HG02759 (cell line): ENCODE data around the gene HPS3.

ENCODE experiments used
- ATAC-seq: cut with Tn5 transposase; IDR thresholded peaks from one replicate; pipeline ENCODE4 v1.9.1; 2021; ENCODE audit warnings: mild to moderate bottlenecking, moderate library complexity; ENCODE audit not compliant: unreplicated experiment

HPS3 gene

DNA sequence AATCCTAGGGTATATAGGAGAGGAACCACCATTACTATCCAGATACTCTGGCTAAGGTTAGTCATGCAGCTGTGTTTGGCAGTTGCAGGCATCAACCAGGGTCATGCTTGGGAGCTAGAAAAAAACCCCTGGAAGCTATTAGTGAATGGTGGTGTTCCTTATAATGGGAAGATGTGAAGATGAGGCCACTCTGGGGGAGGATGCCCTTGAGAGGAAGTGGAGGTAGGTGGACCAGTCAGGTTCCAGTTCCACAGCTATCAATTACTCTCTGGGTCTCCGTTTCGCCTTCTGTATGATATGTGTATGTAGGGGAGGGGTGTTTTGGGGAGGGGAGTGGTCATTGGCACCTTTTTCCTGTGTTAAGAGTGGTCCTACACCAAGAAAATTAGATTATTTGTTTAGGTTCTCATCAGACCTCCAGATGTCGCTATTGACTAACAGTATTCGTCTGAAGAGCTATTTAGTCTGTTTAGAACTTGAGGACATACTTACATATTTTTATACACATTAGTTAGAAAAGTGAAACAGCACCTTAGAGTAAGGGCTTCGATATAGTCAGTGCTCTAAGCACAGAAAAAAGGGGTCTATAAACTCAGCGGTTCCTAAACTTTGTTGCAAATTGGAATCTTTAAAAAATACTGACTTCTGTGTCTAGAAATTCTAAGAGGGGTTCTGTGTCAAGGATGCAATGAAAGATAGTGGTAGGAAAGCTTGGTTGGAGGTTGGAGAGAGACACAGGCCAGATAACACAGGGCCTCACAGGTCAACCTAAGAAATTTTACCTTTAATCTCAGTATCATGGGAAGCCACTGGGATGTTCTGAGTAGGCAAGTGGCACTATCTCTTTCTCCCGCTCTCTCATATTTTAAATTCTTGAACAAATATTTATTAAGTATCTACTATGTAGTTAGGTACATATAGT lies 9.1 kb upstream of the HPS3 start:
- ATAC-seq, result peak; percentile 78

DNA sequence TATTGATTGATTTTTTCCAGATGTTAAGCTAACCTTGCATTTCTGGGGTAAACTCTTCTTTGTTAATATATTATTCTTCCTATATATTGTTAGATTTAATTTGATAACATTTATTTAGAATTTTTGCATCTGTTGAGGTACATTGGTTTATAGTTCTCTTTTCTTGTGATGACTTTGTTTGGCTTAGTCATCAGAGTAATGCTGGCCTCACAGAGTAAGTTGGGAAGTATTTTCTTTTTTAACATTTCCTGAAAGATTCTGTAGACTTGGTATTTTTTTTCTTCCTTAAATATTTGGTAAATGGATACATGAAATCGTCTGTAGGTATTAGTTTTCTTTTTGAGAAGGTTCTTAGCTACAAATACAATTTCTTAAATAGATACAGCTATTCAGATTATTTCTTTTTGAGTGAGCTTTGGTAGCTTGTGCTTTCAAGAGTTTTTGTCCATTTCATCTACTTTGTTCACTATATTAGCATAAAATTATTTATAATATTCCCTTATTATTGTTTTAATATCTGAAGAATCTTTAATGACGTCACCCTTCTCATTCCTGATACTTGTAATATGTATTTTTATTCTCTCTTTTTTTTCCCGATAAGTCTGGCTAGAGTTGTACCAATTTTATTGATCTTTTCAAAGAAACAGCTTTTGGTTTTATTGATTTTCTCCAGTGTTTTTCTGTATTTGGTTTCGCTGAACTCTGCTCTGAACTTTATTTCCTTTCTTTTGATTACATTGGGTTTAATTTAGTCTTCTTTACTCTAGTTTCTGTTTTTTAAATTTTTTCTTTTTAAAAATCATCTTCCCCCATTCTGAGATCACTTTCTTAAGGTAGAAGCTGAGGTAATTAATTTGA lies 6.5 kb upstream of the HPS3 start:
- ATAC-seq, result no peak

GRCh38 chr3:149128821-149129220 lies 617 bp upstream of the HPS3 start:
- no peak for ATAC-seq

GRCh38 chr3:149131589-149131988 lies 2.2 kb downstream of the HPS3 start:
- no peak for ATAC-seq

GRCh38 chr3:149134575-149134974 lies 5.1 kb downstream of the HPS3 start:
- no peak for ATAC-seq

DNA sequence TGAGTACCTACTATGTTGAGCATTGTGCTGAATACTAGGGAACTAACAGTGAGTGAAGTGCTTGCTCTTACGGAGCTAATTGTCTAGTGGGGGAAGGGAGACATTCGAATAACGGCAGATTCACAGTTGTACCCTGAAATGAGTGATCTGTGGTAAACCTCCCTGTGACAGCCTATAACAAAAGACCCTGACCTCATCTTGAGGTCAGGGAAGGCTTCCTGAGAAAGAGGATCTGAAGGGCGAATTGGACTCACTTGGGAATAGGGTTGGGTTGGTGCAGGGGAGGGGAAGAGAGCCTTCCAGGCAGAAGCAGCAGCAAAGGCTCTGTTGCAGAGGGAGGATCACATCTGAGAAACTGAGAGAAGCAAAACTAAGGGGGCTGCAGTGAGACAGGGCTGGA lies 13.2 kb downstream of the HPS3 start:
- no peak for ATAC-seq

- ATAC-seq, result no peak
Observed at GRCh38 chr3:149145356-149145755, 15.9 kb downstream of the HPS3 start.

- ATAC-seq, result peak; percentile 77
Observed at GRCh38 chr3:149145974-149146373, 16.5 kb downstream of the HPS3 start.

DNA sequence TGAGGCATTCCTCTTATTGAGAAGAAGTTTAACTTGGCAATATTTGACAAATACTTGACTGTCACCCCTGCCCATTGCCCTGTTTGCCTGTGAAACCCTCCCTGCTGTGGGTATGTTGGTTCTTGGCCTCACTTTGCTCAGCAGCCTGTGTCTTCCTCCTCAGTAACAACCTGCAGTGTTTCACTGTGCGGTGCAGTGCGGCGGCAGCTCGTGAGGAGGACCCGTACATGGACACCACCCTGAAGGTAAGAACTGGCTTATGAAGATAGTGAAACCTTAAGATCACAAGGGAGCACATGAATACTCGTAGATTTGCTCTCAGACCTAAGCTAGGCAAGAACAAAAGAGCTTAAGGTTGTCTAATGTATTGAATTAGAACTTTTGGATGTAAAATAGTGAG lies 21.0 kb downstream of the HPS3 start:
- ATAC-seq, result no peak

GRCh38 chr3:149151843-149152242 lies 22.4 kb downstream of the HPS3 start:
- peak; percentile 29 for ATAC-seq

GRCh38 chr3:149152420-149152819 lies 23.0 kb downstream of the HPS3 start:
- peak; percentile 89 for ATAC-seq

DNA sequence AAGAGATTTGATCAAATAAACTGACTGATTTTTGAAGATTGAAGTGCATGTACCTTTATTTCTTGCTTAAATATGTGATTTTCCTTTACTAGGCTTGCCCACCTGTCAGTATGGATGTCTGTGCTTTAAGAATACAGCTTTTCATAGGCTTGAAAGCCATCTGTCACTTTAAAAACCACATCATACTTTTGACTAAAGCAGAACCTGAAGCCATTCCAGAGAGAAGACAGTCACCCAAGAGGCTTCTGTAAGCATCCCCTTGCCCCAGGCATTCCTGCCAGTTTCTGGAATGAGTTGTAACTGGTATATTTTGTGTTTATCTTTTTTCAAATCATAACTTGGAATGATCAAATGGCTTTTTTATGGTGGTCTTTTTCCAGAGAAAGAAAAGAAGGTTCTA lies 24.0 kb downstream of the HPS3 start:
- no peak for ATAC-seq

DNA sequence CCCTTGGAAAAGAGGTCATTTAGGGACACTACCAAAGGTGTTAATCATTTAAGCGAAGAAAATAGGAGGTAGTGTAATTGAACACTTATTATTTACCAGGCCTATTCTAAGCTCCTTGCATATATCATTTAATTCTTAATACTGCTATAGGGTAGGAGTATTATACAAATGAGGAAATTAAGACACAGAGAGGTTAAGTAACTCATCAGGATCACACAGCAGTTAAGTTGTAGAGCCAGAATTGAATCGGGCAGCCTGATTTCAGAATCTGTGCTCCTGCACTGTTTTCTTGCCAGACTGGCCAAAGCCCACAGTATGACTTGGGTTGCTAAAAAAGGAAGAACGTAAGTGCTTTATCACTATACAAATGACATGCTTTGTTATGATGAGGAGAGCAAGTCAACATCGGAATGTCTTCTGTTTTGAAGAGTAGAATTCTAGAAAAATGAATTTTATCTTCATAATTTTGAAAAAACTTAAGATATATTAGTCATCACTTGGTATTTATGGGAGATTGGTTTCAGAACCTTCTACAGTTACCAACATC lies 31.4 kb downstream of the HPS3 start:
- no peak for ATAC-seq

DNA sequence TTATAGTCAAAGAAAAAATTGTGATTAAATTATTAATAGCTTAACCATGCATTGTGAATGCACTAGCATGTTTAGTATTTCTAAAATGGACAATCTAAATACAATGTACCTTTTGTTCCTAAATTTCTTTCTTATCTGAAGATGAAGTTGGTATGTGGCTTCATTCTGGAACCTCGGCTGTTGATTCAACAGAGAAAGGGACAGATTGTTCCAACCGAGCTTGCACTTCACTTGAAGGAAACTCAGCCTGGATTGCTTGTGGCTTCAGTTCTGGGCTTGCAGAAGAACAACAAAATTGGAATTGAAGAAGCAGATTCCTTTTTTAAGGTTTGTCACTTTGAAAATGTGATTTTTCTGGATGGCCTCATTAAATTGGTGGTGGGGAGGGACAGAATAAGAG lies 32.6 kb downstream of the HPS3 start:
- no peak for ATAC-seq

DNA sequence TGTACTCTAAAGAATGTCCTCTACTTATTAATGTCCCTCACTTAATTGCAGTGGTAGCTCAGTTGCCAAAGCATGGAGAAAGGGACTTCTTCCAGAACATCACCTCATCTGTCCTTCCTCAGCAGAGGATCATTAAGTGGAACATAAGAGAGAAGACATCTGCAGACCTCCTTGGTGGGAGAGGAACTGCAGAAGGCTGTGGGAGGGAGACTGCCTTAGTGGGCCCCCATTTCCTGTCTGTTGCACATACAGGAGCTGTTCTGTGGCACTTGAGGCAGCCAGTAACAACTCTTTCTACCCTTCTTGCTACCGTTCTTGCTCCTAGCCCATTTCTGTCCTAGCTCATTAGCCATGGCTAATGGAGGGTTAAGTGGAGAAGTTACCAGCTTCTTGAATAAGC lies 33.6 kb downstream of the HPS3 start:
- ATAC-seq, result no peak

- ATAC-seq, result no peak
Observed at GRCh38 chr3:149167898-149168297, 38.5 kb downstream of the HPS3 start.

DNA sequence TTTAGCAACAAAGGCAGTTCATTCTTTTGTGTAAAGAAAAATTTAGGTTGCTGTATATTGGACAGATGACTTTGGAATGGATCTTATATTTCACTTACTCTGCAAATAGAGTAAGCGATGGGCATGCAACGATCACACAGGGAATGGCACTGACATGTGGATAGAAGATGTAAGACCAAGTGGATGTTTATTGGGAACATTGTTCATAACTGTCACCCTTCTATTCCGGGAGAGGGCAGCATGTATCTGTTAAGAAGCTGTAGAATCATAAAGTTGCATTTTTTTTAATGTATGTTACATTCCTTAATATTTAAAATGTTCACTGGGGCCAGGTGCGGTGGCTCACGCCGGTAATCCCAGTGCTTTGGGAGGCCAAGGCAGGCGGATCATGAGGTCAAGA lies 41.2 kb downstream of the HPS3 start:
- ATAC-seq, result no peak

DNA sequence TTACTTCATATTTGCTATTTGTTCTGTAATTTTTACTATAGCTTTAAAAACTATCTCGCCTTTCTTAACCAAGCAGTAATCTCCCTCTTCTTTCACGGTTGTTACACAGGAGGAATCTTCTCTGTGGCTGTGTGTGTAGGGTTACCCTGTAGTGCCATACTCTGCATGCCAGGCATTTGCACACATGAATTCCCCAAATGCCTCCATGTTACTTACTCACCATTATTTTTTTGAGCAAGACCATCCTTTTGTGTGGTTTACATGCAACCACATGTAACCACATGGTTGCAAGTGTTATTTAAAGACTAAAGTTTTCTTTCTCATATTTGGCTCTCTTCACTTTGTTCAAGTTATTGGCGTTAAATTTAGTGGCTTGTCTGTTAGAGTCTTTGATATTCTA lies 45.5 kb downstream of the HPS3 start:
- peak; percentile 99 for ATAC-seq

GRCh38 chr3:149177122-149177521 lies 47.7 kb downstream of the HPS3 start:
- ATAC-seq, result no peak

GRCh38 chr3:149179220-149179619 lies 49.8 kb downstream of the HPS3 start:
- ATAC-seq, result no peak

DNA sequence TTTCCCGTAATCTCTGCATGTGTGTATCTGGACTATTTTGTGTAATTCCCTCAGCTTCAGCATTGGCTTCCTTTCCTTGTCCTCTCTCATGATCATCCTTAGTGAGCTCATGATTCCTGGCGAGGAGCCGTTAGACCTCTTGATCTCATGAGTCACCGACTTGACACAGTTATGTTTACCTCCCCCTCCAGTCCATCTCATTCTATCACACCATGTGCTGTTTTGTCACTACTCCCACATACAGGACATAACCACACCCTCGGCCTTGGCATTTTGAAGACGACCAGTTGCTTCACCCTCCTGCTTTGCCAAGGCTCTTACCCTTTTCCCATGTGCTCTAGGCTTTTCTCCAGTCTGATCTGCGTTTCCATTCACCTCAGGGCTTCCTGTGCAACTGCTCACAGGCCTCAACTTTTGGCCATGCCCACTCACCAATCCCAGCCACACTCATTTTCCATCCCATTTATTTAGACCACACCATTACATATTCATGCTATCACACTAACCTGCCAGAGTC lies 50.7 kb downstream of the HPS3 start:
- no peak for ATAC-seq
